Fibroblast of skin of right quadriceps (primary cell): Measurements from ENCODE around the gene MRC2.

ENCODE experiments used
- DNase-seq: peaks from one replicate; pipeline ENCODE4 v3.0.0-alpha.2; 2013

Gene MRC2

DNA sequence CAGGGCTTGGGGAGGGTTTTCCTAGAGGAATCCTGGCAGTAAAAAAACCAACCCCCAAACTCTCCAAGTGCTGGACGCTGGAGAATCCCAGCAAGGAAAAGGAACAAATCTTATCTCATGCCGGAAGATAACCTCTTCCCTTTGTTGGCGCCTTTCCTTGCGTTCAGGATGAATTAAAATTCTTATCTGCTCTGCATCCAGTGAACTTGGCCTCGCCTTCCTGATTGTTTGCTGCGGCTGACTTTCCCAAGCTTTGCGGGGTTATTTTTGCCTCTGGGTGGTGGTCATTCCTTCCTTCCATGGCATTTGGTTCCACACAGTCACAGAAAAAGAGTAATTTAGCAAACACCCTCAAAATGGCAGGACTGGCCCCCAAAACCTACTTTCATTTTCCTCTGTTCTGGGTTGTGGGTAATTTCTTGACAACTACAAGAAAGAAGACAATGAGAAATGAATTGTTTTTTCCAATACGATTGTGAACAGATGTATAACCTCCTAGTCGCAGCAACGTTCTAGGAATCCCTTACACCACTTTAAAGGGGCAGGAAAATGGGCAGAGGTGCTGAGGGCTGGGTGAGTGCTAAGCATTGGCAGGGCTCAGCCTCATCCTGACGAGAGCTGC is 77.8 kb downstream of the MRC2 start:
- peak; percentile 21 for DNase-seq

DNA sequence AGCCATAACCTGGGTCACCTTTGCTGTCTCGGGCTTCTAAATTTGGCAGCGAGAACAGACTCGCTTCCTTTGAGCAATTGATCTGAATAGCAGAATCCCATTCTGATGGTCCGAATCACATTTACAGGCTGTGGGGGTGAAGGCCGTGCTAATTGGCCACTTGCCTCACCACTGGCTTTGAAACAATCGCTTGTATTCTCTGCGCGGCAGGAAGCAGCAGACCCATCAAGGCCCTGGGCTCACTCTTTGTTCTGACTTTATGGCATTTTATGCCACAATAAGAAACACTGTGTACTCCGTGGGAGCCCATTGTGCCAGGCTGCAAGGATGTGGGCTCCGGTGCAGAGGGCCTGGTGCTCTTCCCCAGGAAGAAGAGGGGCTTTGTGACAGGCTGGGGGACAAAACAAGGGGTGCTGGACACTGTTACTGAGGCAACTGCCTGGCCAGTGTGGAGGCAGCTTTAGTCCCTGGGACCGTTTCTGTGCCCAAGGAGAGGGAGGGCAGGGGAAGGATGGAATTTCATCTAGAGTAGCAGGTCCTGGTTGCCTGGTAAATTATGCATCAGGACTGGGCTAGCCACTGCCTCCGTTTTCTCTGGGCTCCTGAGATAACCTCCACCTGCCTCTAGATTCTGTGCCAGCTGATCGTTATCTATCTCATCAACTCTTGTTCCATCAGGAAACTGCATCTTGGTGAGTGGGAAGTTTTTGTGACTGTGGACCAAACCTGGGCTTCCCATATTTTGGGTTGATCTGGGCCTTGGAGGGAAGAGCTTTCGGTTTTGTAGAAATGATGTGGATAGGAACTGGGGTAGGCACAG is 78.5 kb downstream of the MRC2 start:
- DNase-seq = peak; percentile 40

DNA sequence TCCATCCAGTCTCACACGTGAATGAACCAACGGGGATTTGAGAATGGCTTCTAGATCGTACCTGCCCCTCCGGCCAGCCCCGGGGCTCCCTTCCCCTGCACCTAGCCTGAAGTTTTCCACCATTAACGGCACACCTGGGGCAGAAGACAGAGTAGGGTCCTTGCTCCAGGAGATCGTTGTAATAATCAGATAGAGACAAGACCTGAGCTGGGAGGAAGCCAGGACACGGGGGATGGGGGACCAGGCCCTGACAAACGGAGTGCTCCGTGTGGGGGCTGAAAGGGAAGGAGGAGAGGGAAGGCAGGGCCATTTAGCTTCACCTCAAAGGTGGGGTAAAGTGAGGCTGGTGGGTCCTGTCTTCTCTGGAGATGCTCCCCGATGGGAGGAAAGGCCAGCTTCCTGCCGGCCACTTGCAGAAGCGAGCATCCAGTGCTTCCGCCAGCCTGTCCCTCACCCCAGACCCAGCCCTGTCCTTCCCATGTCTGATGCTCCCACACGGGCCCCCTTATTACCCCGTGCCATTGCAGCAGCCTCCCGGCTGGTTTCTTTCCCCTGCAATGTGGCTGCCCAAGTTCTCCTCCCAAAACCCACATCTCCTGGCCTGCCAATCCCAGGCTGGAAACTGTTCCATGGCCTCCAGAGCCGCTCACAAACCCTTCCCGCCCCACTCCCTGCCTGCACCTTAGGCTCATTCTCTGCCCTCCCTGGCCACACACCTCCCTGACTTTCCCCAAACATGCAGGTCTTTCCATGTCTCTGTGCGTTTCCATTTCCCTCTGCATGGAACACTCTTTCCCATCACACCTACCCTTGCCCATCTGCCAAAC is 79.3 kb downstream of the MRC2 start:
- no peak for DNase-seq

- no peak for DNase-seq
Observed at GRCh38 chr17:62707425-62707739, 79.9 kb downstream of the MRC2 start.

DNA sequence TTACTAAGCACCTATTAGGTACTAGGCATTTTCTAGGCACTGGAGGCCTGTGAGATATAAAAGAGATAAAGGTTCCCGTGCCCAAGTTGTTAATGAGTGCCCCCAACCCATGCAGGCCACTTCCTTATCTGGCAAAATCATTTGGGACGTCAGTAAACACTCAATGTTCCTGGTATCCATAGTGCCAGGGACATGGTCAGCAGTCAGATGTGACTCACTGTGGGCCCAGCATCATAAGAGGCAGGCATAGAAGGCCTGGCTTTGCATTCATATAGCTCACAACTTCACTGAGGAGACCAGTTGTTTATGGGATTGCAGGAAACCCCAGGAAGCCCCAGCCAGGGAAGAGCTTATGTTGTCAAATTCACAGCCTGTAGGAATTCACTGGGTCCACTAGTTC is 81.1 kb downstream of the MRC2 start:
- no peak for DNase-seq

DNA sequence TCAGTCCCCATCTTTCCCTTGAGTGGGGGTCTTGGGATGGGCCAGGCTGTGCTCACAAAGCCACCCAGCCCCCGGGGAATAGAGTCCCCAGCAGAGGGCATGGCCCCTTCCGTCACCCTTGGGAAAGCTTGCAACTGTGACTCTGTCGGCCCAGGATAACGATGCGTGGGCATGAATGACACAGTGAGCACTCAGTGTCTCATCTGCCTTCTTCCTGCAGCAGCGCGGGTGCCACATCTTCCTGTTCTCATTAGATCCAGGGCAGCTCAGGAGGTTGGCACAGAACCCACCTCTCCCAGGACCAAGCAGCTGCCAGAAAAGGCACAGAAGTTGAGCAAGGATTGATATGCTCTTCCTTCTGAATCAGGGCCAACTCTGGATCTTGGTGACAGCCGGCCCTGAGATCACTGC is 84.7 kb downstream of the MRC2 start:
- no peak for DNase-seq

GRCh38 chr17:62713086-62713881 is 85.8 kb downstream of the MRC2 start:
- no peak for DNase-seq

GRCh38 chr17:62714016-62714777 is 86.7 kb downstream of the MRC2 start:
- DNase-seq = peak; percentile 42

DNA sequence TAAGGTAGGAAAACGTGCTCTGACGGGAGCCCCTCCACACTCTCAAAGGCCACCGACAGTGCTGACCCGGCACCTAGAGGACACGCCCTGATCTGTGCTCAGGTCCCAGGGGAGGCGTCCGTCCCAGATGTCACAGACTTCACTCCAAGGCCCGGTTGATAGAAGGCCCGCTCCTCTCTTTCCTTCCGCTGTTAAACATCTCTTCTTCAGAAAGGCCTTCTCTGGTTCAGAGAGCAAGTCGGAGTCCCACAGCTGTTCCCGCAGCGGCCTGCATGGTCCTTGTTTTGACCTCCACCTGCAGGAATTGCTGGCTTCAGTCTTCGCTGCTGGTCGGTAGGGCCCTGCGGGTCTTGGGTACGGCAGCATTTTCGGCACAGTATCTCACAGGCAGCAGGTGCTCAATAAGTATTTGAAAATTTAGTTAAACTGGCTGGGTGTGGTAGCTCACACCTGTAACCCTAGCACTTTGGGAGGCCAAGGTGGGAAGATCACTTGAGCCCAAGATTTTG is 88.5 kb downstream of the MRC2 start:
- no peak for DNase-seq

DNA sequence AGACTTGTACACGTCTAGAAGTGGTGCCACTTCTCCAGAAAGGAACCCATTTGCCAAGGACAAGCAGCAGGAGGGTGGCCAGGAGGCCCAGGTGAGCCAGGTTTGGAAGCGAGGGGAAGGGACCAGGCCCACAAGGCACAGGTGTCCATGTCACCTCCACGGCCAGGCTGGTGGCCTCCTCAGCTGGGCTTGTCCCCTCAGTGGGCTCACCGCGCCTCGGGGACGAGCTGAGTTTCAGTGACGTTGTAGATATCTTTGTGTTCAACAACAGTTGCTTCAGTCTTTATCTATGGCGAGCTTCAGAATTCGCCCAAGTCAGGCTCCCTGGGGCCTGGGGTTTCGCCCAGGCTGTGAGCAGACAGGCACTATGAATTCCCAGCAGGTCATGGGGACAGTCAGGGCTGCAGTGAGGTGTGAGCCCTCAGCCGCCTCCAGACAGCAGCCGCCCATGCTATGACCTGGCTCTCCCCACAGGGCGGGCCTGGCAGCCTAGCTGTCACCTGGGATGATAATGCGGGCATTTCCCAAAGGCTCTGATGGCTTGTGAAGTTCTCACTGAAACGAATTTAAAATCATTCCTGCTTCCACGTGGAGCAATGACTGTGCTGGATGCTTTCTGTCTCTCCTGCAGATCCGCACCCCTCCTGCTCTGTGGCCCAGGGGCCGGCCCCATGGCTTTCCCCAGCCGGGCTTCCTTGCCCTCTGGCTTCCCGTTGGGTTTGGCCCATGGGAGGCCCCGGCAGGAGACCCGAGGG is 89.5 kb downstream of the MRC2 start:
- no peak for DNase-seq

DNA sequence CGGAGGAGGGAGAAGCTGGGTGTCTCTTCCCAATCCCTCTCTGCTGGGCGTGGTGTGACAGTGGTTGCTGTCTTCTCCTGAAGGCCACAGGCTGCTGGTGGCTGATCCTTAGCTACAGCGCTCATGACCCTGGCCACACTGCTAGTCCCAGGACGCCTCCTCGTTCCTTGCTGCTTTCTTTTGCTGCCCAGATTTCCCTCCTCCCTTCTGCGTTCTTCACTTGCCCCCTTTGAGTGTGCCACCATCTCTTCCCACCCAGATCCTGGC is 90.1 kb downstream of the MRC2 start:
- DNase-seq = no peak

DNA sequence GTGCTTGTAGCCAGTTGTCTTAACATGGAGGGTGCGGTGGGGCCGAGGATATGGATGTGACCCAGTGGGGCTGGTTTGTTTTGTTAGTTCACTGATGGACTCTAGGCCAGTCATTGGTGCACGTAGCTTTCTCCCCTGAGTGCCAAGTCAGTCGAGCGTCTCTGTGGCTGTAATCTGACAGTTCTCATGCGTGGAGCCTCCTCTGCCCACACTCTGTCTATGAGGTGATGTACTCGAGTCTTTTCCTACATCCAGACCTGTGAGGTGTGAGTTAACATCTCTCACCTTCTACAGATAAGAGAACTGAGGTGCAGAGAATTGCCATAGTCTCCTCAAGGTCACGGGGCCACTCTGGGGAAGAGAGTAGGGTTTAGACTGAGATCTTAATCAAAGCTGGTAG is 90.4 kb downstream of the MRC2 start:
- no peak for DNase-seq

DNA sequence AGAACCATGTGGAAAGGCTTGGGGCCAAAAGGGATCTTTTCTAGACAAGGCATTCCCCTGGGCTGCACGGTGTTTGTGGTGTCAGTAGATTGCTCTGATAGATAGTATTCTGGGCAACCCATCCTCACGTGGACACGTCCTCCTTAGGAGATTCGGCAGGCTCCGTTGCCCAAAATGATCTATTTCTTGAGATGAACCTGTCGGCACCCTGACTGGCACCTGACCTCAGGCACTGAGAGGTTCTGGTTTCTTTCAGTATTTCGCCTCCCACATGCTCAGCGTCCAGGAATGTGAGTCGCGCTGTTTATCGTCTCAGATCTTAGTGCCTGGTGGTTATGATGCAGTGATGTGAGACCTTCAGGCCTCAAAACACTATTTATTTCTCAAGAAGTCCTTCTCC is 91.0 kb downstream of the MRC2 start:
- DNase-seq = peak; percentile 48

DNA sequence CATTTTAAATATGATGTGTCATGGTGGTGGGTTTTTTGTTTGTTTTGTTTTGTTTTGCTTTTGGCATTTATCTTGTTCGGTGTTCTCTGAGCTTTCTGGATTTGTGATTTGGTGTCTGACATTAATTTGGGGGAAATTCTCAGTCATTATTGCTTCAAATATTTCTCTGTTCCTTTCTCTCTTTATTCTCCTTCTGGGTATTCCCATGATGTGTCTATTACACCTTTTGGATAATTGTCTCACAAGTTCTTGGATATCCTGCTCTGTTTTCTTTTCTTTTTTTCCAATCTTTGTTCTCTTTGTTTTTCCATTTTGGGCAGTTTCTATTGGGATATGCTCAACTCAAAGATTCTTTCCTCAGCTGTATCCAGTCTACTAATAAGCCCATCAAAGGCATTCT is 92.1 kb downstream of the MRC2 start:
- no peak for DNase-seq

GRCh38 chr17:62720126-62720850 is 92.8 kb downstream of the MRC2 start:
- no peak for DNase-seq

DNA sequence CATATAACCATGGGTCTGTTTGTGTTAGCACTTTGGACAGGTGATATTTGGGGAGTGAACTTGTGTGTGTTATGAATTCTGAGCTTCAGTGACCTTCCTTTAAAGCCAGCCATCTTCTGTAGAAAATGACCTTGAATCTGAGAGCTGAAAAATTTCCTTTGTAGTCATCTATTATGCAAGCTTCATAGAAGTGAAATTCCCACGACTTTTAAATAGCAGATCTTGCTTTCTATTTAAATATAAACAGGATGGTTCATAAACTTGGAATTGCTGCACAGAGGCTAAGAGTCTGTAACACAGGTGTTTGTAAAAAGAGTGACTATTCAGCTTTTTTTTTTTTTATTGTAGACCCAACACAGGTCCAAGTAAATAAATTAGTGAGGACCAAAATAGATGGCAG is 95.2 kb downstream of the MRC2 start:
- no peak for DNase-seq

DNA sequence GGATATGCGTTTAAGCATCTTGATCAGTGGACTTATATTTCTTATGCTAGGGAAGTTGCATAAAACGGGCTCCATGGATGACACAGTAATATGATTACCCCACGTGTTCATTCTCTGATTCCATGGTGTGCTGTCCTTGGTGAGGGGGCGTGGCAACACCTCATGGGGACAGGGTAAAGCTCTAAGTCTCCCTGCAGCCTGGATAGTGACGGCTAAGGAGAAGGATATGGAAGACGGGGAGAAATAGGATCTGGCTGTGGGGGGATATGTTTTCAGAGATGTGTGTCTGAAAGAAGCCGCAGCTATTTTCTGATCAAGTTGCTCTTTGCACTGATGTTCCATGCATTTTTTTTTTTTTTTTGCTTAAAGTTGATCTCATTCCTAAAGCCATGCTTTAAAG is 96.4 kb downstream of the MRC2 start:
- DNase-seq = no peak

DNA sequence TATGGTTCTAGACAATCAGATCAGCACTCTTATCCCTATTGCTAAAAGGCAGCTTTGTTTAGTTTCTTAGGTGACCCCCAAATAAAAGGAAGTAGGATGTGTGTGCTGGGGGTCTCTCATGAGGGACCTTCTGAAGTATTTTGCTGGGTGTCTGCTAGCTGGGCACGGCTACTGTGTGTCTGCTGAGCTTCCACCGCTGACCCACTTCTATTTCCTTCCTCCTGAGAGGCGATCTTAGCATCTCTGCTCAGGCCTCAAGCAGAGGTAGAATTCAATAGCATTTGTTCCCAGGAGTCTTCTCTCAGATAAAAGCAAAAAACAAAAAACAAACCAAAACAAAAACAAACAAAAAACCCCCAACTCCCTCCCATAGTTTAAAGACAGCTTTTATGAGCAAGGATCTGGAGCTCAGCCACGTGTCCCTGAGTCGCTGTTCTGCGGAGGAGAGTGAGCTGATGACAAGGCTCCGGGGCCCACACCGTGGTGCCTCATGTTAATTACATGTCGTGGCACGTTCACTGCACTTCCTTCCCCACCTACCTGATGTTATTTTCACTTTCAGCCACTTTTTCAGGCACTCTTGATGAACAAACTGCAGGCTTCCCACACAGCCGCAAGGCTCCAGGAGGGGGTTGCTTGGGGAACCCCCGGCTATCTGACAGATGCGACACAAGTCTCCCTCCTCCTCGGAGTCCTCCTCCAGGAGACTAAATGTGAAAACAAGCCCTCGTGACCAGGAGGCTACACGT is 97.1 kb downstream of the MRC2 start:
- peak; percentile 25 for DNase-seq

DNA sequence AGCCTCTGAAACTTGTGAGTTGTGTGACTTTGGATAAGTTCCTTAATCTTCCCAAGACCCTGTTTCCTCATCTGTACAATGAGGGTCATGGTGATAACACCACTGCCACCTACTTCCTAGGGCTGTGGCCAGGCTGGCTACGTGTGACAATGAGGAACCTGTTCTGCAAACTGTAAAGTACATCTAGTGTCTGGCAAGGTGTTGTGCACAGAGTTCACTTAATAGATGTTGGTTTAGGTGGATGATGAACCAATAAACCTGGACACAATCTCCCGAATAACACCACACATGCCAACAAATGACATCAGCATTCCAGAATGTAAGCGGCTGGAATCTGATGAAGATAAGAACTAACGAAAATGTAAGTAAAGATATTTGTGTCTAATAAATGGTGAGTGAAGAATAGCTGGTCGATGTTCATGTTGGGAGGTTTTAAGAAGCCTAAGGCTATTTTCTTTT is 98.3 kb downstream of the MRC2 start:
- peak; percentile 39 for DNase-seq
